ENCODE measurements around the gene TDRD3.

The TDRD3 gene

DNA sequence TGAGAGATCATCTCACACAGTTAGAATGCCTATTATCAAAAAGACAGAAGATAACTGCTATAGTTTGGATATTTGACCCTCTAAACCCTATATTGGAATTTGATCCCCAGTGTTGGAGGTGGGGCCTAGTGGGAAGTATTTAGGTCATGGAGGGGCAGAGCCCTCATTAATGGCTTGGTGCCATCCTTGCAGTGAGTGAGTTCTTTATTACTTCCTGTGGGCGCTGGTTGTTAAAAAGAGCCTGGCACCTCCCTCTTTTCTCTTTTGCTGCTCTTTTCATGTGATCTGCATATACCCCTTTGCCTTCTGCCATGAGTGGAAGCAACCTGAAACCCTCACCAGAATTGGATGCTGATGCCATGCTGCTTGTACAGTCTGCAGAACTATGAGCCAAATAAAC lies 66.8 kb downstream of the TDRD3 start:
- DNase-seq, result no peak

DNA sequence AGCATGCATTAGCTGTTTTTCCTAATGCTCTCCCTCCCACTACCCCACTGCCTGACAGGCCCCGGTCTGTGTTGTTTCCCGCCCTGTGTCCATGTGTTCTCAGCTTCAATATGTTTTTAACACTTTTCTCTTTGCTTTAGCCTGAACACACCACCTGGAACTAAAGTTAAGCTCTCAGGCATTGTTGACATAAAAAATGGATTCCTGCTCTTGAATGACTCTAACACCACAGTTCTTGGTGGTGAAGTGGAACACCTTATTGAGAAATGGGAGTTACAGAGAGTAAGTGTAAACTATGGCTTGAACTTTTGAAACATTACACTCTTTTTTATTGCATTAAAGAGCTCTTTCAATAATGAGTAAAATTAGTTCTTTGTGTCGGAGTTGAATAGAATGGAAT lies 70.1 kb downstream of the TDRD3 start:
- DNase-seq, result no peak

DNA sequence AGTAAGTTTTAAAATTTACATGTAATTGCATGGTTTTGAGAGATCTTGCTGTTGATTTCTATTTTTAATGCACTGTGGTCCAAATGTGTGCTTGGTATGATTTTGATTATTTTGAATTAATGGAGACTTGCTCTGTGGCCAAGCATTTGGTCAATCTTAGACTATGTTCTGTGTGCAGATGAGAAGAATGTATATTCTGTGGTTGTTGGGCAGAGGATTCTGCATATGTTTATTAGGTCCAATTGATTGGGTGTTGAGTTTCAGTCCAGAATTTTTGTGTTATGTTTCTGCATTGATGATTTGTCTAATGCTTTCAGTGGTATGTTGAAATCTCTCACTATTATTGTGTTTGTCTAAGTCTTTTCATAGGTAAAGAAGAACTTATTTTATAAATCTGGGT lies 82.3 kb downstream of the TDRD3 start:
- DNase-seq, result no peak

GRCh38 chr13:60482012-60482411 lies 85.0 kb downstream of the TDRD3 start:
- peak; percentile 75 for DNase-seq

DNA sequence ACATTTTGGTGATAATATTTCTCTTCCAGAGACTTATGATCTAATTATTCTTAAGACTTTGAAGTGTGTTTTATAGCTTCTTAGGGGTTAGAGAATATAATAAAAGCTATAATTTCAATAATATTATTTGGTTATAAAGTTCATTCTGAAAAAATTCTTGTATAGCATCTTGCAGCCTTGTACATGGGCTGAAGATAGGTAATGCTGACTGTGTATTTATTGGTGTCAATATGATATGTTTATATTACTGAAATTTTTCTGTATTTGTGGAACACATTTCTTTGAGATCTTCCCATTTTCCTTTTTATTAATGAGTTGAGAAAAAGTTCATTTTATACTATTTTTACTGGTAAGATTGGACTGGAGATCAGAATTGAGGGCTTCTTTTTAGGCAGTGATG lies 87.8 kb downstream of the TDRD3 start:
- DNase-seq, result no peak

DNA sequence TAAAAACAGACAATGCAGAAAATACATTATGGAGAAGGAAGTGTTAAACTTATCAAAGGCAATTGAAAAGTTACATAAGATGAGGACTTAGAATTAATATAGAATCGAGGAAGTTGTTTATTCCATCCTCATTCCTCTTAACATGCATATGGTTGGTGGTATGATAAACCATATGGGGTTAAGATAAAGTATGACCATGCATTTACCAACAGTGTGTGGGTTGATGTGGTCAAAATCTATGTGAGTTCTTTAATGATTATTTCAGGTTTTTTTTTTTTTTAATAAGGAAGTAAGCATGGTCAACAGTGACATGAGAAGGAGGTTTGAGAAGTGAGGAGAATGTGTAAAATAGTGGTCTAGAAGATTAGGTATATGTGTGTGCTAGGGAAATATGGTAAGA lies 94.5 kb downstream of the TDRD3 start:
- peak; percentile 78 for DNase-seq

GRCh38 chr13:60492187-60492586 lies 95.2 kb downstream of the TDRD3 start:
- peak; percentile 11 for DNase-seq

- DNase-seq, result no peak
Measured at GRCh38 chr13:60494296-60494695, 97.3 kb downstream of the TDRD3 start.

DNA sequence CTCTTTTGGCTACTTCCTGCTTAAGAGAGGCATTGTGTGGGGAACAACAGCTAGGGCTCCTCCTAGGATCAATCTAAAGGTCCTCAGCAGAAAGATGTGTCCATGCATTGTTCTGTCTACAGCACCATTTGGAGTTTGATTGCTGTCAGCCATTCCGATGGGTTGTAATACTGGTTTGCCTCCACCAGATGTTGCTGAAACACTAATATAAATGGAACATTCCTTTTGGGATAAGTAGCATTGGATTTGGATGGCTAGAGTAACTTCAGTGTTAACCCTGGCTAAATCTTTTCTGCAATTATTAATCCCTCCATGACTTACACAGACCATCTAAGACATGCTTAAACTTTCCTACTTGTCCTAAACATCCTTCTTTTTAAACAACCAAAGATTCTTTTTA lies 104.2 kb downstream of the TDRD3 start:
- DNase-seq, result no peak

DNA sequence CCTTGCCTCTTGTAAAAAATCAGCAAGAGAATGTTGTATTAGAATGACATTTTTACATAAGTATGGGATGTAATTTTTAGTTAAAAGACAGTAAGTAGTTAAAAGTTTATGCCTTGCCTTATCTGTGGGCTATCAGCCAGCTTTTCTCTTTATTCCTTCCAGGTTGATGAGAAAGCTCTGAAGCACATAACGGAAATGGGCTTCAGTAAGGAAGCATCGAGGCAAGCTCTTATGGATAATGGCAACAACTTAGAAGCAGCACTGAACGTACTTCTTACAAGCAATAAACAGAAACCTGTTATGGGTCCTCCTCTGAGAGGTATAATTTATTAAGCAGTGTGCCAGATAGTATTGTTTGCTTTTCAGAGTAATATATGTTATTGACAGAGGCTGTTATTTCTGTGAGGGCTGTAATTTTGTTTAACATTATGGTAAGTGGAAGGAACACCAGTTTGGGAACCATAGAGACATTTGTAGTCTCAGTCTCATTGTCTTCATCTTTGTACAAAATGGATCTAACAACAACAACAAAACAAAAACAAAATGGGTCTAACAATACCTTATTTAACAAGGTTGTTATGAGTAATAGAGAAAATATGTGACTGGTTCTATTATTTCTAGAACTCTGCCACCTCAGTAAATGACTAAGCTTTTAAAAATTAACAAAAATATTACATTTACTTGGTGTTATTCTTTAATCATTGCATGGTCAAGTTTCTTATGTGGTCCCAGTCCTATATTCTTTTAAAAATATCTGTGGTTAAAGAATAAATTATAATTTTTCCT lies 112.8 kb downstream of the TDRD3 start:
- no peak for DNase-seq

DNA sequence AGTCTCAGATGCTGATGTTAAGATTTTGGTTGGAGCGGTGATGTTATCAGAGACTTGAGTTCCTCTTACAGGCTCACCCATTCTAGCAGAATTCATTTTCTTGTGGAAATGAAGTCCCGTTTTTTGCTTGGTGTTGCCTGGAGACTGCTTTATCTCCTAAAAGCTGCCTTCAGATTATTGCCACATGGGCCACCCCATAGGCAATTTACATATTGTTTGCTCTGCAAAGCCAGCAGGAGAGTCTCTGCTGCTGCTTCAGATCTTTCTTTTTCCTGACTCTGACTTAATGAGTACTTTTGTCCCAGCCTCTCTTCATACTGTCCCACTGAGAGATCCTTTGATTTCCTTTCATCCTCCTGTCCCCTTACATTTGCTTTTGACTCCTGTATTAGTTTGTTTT lies 114.6 kb downstream of the TDRD3 start:
- peak; percentile 83 for DNase-seq

GRCh38 chr13:60514891-60515290 lies 117.9 kb downstream of the TDRD3 start:
- peak; percentile 11 for DNase-seq

DNA sequence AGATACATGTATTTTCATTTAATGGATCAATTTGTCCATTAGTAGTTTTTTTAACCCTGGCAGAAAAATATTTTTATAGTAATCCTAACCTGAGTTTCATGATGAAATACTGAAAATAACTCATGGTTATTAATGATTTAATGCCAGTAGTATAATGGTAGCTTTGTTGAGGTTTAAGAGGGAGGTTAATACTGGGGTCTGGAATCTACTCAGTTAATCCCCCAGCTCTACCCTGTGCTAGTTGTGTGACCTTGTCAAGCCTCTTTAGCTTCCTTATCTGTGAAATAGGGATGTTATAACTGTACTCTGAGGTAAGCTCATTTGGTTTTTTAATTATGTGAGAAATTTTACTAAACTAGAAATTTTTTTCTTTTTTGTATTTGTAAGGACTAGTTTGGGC lies 122.5 kb downstream of the TDRD3 start:
- no peak for DNase-seq

GRCh38 chr13:60520902-60521569 lies 124.0 kb downstream of the TDRD3 start:
- no peak for DNase-seq

DNA sequence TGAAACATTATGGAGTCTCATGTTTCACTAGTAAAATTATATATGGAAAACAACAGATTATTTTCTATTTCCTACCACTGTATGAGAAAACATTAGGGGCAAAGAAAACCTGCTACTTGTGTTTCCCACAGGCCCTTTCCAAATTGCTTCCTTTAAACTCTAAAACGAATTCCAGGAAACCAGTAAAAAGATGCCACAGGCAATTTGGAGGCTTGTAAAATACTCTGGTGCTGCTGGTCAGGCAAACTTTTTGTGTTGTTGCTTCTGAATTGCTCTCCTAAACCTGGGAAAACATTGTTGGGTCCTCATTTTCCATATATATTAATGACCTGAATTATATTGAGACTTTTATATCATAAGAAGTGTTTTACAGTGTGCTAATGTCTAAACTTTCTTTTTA lies 141.5 kb downstream of the TDRD3 start:
- no peak for DNase-seq

GRCh38 chr13:60540276-60540675 lies 143.3 kb downstream of the TDRD3 start:
- DNase-seq, result no peak

DNA sequence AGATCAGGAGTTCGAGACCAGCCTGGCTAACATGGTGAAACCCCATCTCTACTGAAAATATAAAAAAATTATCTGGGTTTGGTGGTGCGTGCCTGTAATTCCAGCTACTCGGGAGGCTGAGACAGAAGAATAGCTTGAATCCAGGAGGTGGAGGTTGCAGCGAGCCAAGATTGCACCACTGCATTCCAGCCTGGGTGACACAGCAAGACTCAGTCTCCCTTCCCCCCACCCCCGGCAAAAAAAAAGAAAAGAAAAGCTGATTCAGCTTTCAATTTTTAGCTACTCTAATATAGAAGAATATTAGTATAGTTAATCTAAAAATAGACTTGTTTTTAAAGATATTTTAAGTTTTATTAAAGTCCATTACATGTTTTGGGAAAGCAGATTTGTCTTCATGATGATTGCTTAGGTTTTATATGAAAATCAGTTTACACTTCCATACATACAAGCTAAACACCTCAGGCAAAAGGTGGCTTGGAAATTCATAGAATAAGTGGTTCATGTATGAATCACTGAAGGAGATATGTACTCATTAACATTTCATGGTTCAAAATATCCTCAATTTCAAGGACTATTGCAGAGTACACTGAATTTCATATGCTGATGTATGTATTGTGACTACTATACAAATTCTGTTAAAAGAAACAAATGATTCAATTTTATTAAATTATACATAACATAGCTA lies 165.2 kb downstream of the TDRD3 start:
- no peak for DNase-seq

- DNase-seq, result peak; percentile 73
Measured at GRCh38 chr13:60571571-60571970, 174.6 kb downstream of the TDRD3 start.

GRCh38 chr13:60572003-60572798 lies 175.2 kb downstream of the TDRD3 start:
- DNase-seq, result peak; percentile 29

GRCh38 chr13:60572855-60573254 lies 175.8 kb downstream of the TDRD3 start:
- no peak for DNase-seq

DNA sequence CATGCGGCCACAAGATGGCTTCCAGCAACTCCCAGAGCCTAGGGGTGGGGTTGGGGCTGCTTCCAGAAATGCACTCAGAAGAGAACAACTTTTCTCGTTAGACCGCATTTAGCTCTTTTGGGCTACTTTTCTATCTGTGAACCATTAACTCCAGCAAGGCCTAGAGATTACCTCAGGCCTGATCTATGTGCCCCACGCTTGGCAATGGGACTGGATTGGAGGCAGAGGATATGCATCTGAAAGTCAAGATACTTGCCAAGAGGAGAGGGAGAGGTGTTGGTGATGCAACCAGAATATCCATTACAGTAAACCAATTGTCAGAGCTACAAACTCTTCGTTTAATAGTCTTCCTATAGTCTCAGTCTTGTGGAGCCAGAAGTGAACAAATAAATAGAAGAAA lies 177.7 kb downstream of the TDRD3 start:
- no peak for DNase-seq

GRCh38 chr13:60575142-60575541 lies 178.1 kb downstream of the TDRD3 start:
- DNase-seq, result no peak

GRCh38 chr13:60577761-60578160 lies 180.7 kb downstream of the TDRD3 start:
- no peak for DNase-seq
